ENCODE data around the gene ADPRHL1.
A peak's percentile ranks its signal among the peaks of the same experiment; 100 is the strongest.

The ADPRHL1 gene

GRCh38 chr13:113452942-113453901, at the start of gene ADPRHL1:
TSS of gene ADPRHL1 (minus strand) at chr13:113453488. CDS start at chr13:113453437, 51 bp downstream.
- peak; percentile 48 for DNase-seq

- DNase-seq: no peak
These were observed 49.4 kb upstream of the ADPRHL1 start for GRCh38 chr13:113502686-113503085.

GRCh38 chr13:113500530-113501265, 47.4 kb upstream of the ADPRHL1 start:
- no peak for DNase-seq

GRCh38 chr13:113499936-113500335, 46.6 kb upstream of the ADPRHL1 start:
- DNase-seq: no peak

GRCh38 chr13:113498905-113499304, 45.6 kb upstream of the ADPRHL1 start:
- no peak for DNase-seq

- DNase-seq: no peak
These were observed 43.9 kb upstream of the ADPRHL1 start for GRCh38 chr13:113497217-113497616.

GRCh38 chr13:113495494-113496210, 42.4 kb upstream of the ADPRHL1 start:
- no peak for DNase-seq

GRCh38 chr13:113493315-113493951, 40.1 kb upstream of the ADPRHL1 start:
- DNase-seq: peak; percentile 17

GRCh38 chr13:113491982-113492381, 38.7 kb upstream of the ADPRHL1 start:
- DNase-seq: no peak

- DNase-seq: no peak
These were observed 38.2 kb upstream of the ADPRHL1 start for GRCh38 chr13:113491418-113491883.

GRCh38 chr13:113490496-113491417, 37.5 kb upstream of the ADPRHL1 start, which contains the start of gene DCUN1D2:
TSS of gene DCUN1D2 (minus strand) at chr13:113490711. CDS start at chr13:113490669, 42 bp downstream.
- peak; percentile 59 for DNase-seq

GRCh38 chr13:113489549-113490495, 36.5 kb upstream of the ADPRHL1 start:
- no peak for DNase-seq

- no peak for DNase-seq
These were observed 35.9 kb upstream of the ADPRHL1 start for GRCh38 chr13:113489171-113489548.

- DNase-seq: no peak
These were observed 35.0 kb upstream of the ADPRHL1 start for GRCh38 chr13:113488283-113488682.

GRCh38 chr13:113486698-113487097, 33.4 kb upstream of the ADPRHL1 start:
- no peak for DNase-seq

GRCh38 chr13:113485545-113485944, 32.3 kb upstream of the ADPRHL1 start:
- no peak for DNase-seq

GRCh38 chr13:113483504-113484293, 30.4 kb upstream of the ADPRHL1 start:
- DNase-seq: no peak

- no peak for DNase-seq
These were observed 29.8 kb upstream of the ADPRHL1 start for GRCh38 chr13:113483081-113483480.

- no peak for DNase-seq
These were observed 25.9 kb upstream of the ADPRHL1 start for GRCh38 chr13:113479179-113479578.

All from NCI-H2029 (cell line).